ENCODE results near the gene RAB11FIP3. TPM values are rescaled to one million over a fixed set of nuclear protein-coding genes. Genes with fewer than 3 reads are reported as not detected.

Gene RAB11FIP3
- total and polyA plus RNA-seq, 9 of the 15 experiments (the other 6 are each of a cell fraction or from before 2014, with no cell fraction given), result 0.46 to 13.1 (median 4.3) TPM

GRCh38 chr16:381789-382717 lies 43.4 kb upstream of the RAB11FIP3 start, which contains the start of gene PGAP6 (continued):
- no peak for TF ChIP-seq CEBPB (tag; IDR thresholded peaks at IDR 0.05)
- TF ChIP-seq USF1 (CRISPR knock-in tag; IDR thresholded peaks at IDR 0.05), result peak; percentile 51
- TF ChIP-seq TEAD1 (CRISPR knock-in tag; IDR thresholded peaks at IDR 0.05), result peak in 1 of 2 experiments; percentile 52; a peak in 1 of 4 replicates
- no peak for TF ChIP-seq RREB1 (CRISPR knock-in tag; IDR thresholded peaks at IDR 0.05)

All from K562 (cell line).